ENCODE data around the gene PRR13. TPM values are rescaled to one million over a fixed set of nuclear protein-coding genes. Genes with fewer than 3 reads are reported as not detected.

Gene PRR13
- total and polyA plus RNA-seq, 2 donors (not counting 3 experiments of a cell fraction or from before 2014, with no cell fraction given): 68.9 to 139 TPM

DNA sequence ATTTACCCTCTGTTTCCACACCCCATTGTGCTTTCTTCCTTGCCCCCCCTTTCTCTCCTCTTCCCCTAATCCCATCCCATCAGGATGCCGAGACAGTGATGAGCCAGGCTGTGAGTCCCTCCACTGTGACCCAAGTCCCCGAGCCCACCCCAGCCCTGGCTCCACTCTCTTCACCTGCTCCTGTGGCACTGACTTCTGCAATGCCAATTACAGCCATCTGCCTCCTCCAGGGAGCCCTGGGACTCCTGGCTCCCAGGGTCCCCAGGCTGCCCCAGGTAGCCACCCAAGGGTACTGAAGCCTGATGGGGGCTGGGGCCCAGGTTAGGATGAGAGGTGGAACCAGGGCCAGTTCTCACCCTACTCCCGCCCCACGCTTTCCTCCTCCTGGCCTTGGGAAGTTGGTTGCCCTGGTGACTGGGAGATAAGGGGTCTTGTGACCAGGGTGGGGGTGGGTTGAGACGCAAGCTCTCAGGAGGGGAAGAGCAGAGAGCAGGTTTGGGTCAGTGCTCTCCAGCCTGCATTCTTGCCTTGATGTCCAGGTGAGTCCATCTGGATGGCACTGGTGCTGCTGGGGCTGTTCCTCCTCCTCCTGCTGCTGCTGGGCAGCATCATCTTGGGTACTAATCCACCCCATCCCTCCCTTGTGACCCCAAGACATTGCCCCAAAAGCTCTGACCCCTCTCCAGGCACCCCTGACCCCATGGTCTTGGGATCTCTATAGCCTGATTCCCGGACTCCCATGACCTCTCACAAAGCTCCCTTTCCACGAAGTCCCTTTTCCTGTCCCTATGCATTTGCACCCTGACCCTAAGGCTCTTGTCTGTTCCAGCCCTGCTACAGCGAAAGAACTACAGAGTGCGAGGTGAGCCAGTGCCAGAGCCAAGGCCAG, 16.7 kb upstream of the PRR13 start:
- Histone ChIP-seq H3K9me3 (replicated peaks; ENCODE audit: control insufficient read depth, insufficient read depth, low read length) (no peaks in the 10 kb centered on the region), H3K27me3 (ENCODE audit: control insufficient read depth in 2 of 2, insufficient read depth in 2 of 2, low read length in 2 of 2) (no peaks in the 10 kb centered on the region), H3K36me3 (ENCODE audit: control insufficient read depth in 2 of 2, extremely low read depth in 1 of 2, insufficient read depth in 2 of 2, low read length in 2 of 2) (no peaks in the 10 kb centered on the region), H3K4me3 (replicated peaks in 1 of 3; ENCODE audit: insufficient read depth in 1 of 3, low read depth in 1 of 3, low read length in 3 of 3) (no peak overlapping the region), H3K9ac (replicated peaks; ENCODE audit: extremely low read depth, insufficient read depth, low read length) (no peak overlapping the region), H3K4me2 (ENCODE audit: insufficient read depth, low read length) (no peak overlapping the region), H3K27ac (ENCODE audit: insufficient read depth, low read depth, low read length) (no peak overlapping the region), H2AFZ (ENCODE audit: low read depth, low read length) (no peak overlapping the region), H3K9me1 (replicated peaks; ENCODE audit: control insufficient read depth, extremely low read depth, insufficient read depth, low read length) (no peaks in the 10 kb centered on the region), H3K79me2 (ENCODE audit: control insufficient read depth, insufficient read depth, low read length) (no peaks in the 10 kb centered on the region), H4K20me1 (replicated peaks; ENCODE audit: control insufficient read depth, extremely low read depth, insufficient read depth, low read length) (no peaks in the 10 kb centered on the region), H3K4me1 (ENCODE audit: control insufficient read depth, extremely low read depth, insufficient read depth, low read length) (peaks cover 4% of the 10 kb centered on the region)
- no peak for DNase-seq (ENCODE audit: low read depth, low spot score)
- POLR2A ChIA-PET: no interaction called here
- no TSS peak for BruUV-seq (replicated peaks)
- TF ChIP-seq GATA2 (IDR thresholded peaks at IDR 0.05; ENCODE audit: insufficient read depth, insufficient read length, low read depth, low read length) (no peak), MYC (IDR thresholded peaks at IDR 0.05; ENCODE audit: low read depth, low read length) (no peak), JUN (IDR thresholded peaks at IDR 0.05; ENCODE audit: borderline replicate concordance, insufficient read depth, insufficient read length, low read depth) (no peak), CTCF (IDR thresholded peaks at IDR 0.05; ENCODE audit: extremely low read depth in 1 of 2, insufficient read depth in 1 of 2, low read depth in 1 of 2, low read length in 2 of 2) (no peak), FOS (IDR thresholded peaks at IDR 0.05; ENCODE audit: borderline replicate concordance, insufficient read depth, low read length) (no peak), POLR2A (IDR thresholded peaks at IDR 0.05; ENCODE audit: low read depth, low read length) (no peak), POLR2AphosphoS5 (IDR thresholded peaks at IDR 0.05; ENCODE audit: insufficient read depth, low read depth, low read length) (no peak)
- TF ChIP-seq, protein P1, sequence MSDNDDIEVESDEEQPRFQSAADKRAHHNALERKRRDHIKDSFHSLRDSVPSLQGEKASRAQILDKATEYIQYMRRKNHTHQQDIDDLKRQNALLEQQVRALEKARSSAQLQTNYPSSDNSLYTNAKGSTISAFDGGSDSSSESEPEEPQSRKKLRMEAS (IDR thresholded peaks at IDR 0.05; ENCODE audit: insufficient read depth, insufficient read length): no peak
- CTCF ChIA-PET: interaction anchor here (1.0 to 7.6 kb wide), 8 partner anchors 10 to 103 kb away, joined by 4 to 444 read pairs (median 4); partner anchors contain the start of genes AAAS and SP1
- FAIRE-seq: no peak
- intact Hi-C loops (cut with micrococcal nuclease): no loop called here
- dilution Hi-C loops (cut with MboI; ENCODE audit: extremely low pct_ligation_motif_present, low sequenced_read_pairs): no loop called here
